ENCODE results near the gene HIVEP2. TPM values are rescaled to one million over a fixed set of nuclear protein-coding genes. Genes with fewer than 3 reads are reported as not detected.

HIVEP2 gene
- total RNA-seq, 1 donor from 2014 or later: 3.0 TPM

GRCh38 chr6:142716097-142716496, 228.9 kb downstream of the HIVEP2 start:
- DNase-seq (ENCODE audit: low spot score) (no peak), ATAC-seq (peak; percentile 82)

- ATAC-seq (no peak), DNase-seq (ENCODE audit: low spot score) (no peak)
Measured at GRCh38 chr6:142714951-142715785, 229.8 kb downstream of the HIVEP2 start.

GRCh38 chr6:142713959-142714358, 231.0 kb downstream of the HIVEP2 start:
- DNase-seq (ENCODE audit: low spot score) (no peak), ATAC-seq (no peak)

- ATAC-seq (no peak), DNase-seq (ENCODE audit: low spot score) (no peak)
Measured at GRCh38 chr6:142712231-142712630, 232.7 kb downstream of the HIVEP2 start.

- DNase-seq (ENCODE audit: low spot score): no peak
- ATAC-seq: no peak
Measured at GRCh38 chr6:142708651-142709050, 236.3 kb downstream of the HIVEP2 start.

- ATAC-seq (no peak), DNase-seq (ENCODE audit: low spot score) (no peak)
Measured at GRCh38 chr6:142707255-142707654, 237.7 kb downstream of the HIVEP2 start.

GRCh38 chr6:142706210-142706609, 238.8 kb downstream of the HIVEP2 start:
- no peak for ATAC-seq
- DNase-seq (ENCODE audit: low spot score): no peak

GRCh38 chr6:142705054-142705453, 239.9 kb downstream of the HIVEP2 start:
- ATAC-seq (no peak), DNase-seq (ENCODE audit: low spot score) (no peak)

GRCh38 chr6:142702501-142703460, 242.2 kb downstream of the HIVEP2 start:
- peak; percentile 52 for DNase-seq (ENCODE audit: low spot score)
- ATAC-seq: peak; percentile 81

Other genes starting within 250 kb of the HIVEP2 start
- gene AIG1, start 115.7 kb upstream of the HIVEP2 start, total RNA-seq: 96.8 TPM

Data from left lobe of liver (tissue), 2 donors.